H1 (cell line): Measurements from ENCODE around the gene DOK7. TPM values are rescaled to one million over a fixed set of nuclear protein-coding genes. Genes with fewer than 3 reads are reported as not detected.

Experiments
- CTCF ChIA-PET: fragments of 300-600 bp; sonication (Branson Sonifier 250); formaldehyde crosslinking; loops from one replicate; lab custom pipeline; 2021; ENCODE audit not compliant: partially characterized antibody; lab: Charles Lee
- POLR2A ChIA-PET: fragments of 300-600 bp; sonication (Branson Sonifier 250); formaldehyde crosslinking; loops from one replicate; lab custom pipeline; 2021; ENCODE audit warnings: inconsistent platforms; ENCODE audit not compliant: partially characterized antibody; lab: Charles Lee
- DNase-seq, 2 experiments: peaks; one replicate each; pipeline versions ENCODE4 v3.0.0 to v3.0.0-alpha.2; 2010 to 2022; ENCODE audit warnings: low spot score in 2 of 2, low read depth in 1 of 2, mixed read lengths in 1 of 2
- FAIRE-seq: peaks from 2 replicates; lab custom pipeline; 2011; peaks lifted over from hg19 to GRCh38; lab: Jason Lieb, UNC
- H2AFZ ChIP-seq: 2 replicates; pipeline ENCODE4 v1.8.1; 2012; ENCODE audit warnings: low read length, inconsistent platforms
- H2AK5ac ChIP-seq: 2 replicates; pipeline ENCODE4 v1.6.1; 2013; ENCODE audit warnings: low read depth, low read length
- H2BK120ac ChIP-seq: replicated peaks from 2 replicates; pipeline ENCODE3; 2013; ENCODE audit warnings: low read depth, low read length, inconsistent platforms
- H2BK12ac ChIP-seq: 2 replicates; pipeline ENCODE4 v1.6.1; 2013; ENCODE audit warnings: low read depth, low read length
- H2BK15ac ChIP-seq: 2 replicates; pipeline ENCODE4 v1.6.1; 2013; ENCODE audit warnings: low read length
- H2BK20ac ChIP-seq: 2 replicates; pipeline ENCODE4 v1.6.1; 2013; ENCODE audit warnings: low read length
- H2BK5ac ChIP-seq: 2 replicates; pipeline ENCODE4 v1.6.1; 2013; ENCODE audit warnings: low read depth, low read length
- H3K14ac ChIP-seq: 2 replicates; pipeline ENCODE4 v1.6.1; 2013; ENCODE audit warnings: inconsistent platforms; ENCODE audit not compliant: insufficient read length
- H3K18ac ChIP-seq: 2 replicates; pipeline ENCODE4 v1.6.1; 2013; ENCODE audit warnings: low read length; ENCODE audit errors: extremely low read depth
- H3K23ac ChIP-seq: 2 replicates; pipeline ENCODE4 v1.6.1; 2013; ENCODE audit warnings: inconsistent platforms; ENCODE audit not compliant: insufficient read length
- H3K23me2 ChIP-seq: 2 replicates; pipeline ENCODE4 v1.6.1; 2013; ENCODE audit warnings: low read depth, low read length
- H3K27ac ChIP-seq: 2 replicates; pipeline ENCODE4 v1.6.1; 2011; ENCODE audit warnings: low read depth, low read length, inconsistent platforms
- H3K27me3 ChIP-seq, 4 experiments: replicated peaks in 1 of 4; 1 replicate in 1 of 4; 2 replicates in 3 of 4; pipeline versions ENCODE4 v1.6.1 to v1.8.1; 2011 to 2013; ENCODE audit warnings: low read length in 3 of 4, mild to moderate bottlenecking in 3 of 4, inconsistent platforms in 2 of 4, mixed read lengths in 2 of 4, moderate library complexity in 1 of 4; ENCODE audit not compliant: control insufficient read depth in 3 of 4, insufficient read depth in 3 of 4; ENCODE audit errors: extremely low read depth in 1 of 4
- H3K36me3 ChIP-seq, 4 experiments: 2 replicates each; pipeline versions ENCODE4 v1.6.1 to v1.8.1; 2011 to 2013; ENCODE audit warnings: mild to moderate bottlenecking in 4 of 4, low read length in 3 of 4, moderate library complexity in 2 of 4, control low read depth in 1 of 4, inconsistent platforms in 1 of 4; ENCODE audit not compliant: insufficient read depth in 4 of 4, control insufficient read depth in 2 of 4
- H3K4ac ChIP-seq: replicated peaks from 2 replicates; pipeline ENCODE3; 2013; ENCODE audit warnings: low read length, low read depth, mixed read lengths, inconsistent platforms; ENCODE audit not compliant: insufficient read length
- H3K4me1 ChIP-seq, 4 experiments: replicated peaks in 1 of 4; 1 replicate in 1 of 4; 2 replicates in 3 of 4; pipeline versions ENCODE4 v1.6.1 to v1.8.1; 2011 to 2013; ENCODE audit warnings: low read length in 3 of 4, inconsistent platforms in 2 of 4, mixed read lengths in 1 of 4; ENCODE audit not compliant: insufficient read depth in 4 of 4, control insufficient read depth in 3 of 4
- H3K4me2 ChIP-seq, 2 experiments: 2 replicates each; pipeline versions ENCODE4 v1.6.1 to v1.8.1; 2011 to 2013; ENCODE audit warnings: low read depth in 2 of 2, low read length in 2 of 2, control low read depth in 1 of 2, inconsistent platforms in 1 of 2, mild to moderate bottlenecking in 1 of 2; ENCODE audit not compliant: insufficient read depth in 1 of 2
- H3K4me3 ChIP-seq, 4 experiments: fragments of 200-600, 300-600 bp in 1 of 4; sonication (generic), shearing (Covaris generic), sonication (Bioruptor Twin) in 1 of 4; 2 replicates each; pipeline versions ENCODE4 v1.5.1 to v1.8.1; 2011 to 2016; ENCODE audit warnings: low read length in 4 of 4, low read depth in 3 of 4, control low read depth in 2 of 4, inconsistent platforms in 2 of 4, mild to moderate bottlenecking in 2 of 4, mixed read lengths in 1 of 4, moderate library complexity in 1 of 4; ENCODE audit not compliant: insufficient read depth in 2 of 4; ENCODE audit errors: extremely low read depth in 1 of 4
- H3K56ac ChIP-seq: replicated peaks from 2 replicates; pipeline ENCODE3; 2013; ENCODE audit warnings: low read depth, mild to moderate bottlenecking, mixed read lengths, low read length, inconsistent platforms; ENCODE audit not compliant: insufficient read length
- H3K79me1 ChIP-seq: 2 replicates; pipeline ENCODE4 v1.6.1; 2013; ENCODE audit warnings: low read depth, low read length, control low read depth
- H3K79me2 ChIP-seq, 2 experiments: 2 replicates each; pipeline versions ENCODE4 v1.6.1 to v1.8.1; 2012 to 2013; ENCODE audit warnings: low read length in 2 of 2, mild to moderate bottlenecking in 2 of 2, inconsistent platforms in 1 of 2; ENCODE audit not compliant: insufficient read depth in 2 of 2, control insufficient read depth in 1 of 2
- H3K9ac ChIP-seq, 4 experiments: replicated peaks in 1 of 4; 1 replicate in 1 of 4; 2 replicates in 3 of 4; pipeline versions ENCODE4 v1.6.1 to v1.8.1; 2011 to 2013; ENCODE audit warnings: low read depth in 3 of 4, low read length in 3 of 4, control low read depth in 2 of 4, mild to moderate bottlenecking in 2 of 4, moderate library complexity in 2 of 4, inconsistent platforms in 1 of 4; ENCODE audit errors: extremely low read depth in 1 of 4
- H3K9me3 ChIP-seq, 2 experiments: 2 replicates each; pipeline versions ENCODE4 v1.6.1 to v1.8.1; 2012 to 2013; ENCODE audit warnings: mild to moderate bottlenecking in 2 of 2, moderate library complexity in 2 of 2, control low read depth in 1 of 2, inconsistent platforms in 1 of 2, low read depth in 1 of 2, low read length in 1 of 2, mixed read lengths in 1 of 2; ENCODE audit not compliant: insufficient read depth in 2 of 2
- H4K20me1 ChIP-seq, 2 experiments: replicated peaks in 1 of 2; 2 replicates each; pipeline versions ENCODE3 to v1.8.1; 2011 to 2013; ENCODE audit warnings: inconsistent platforms in 2 of 2, low read length in 2 of 2, mild to moderate bottlenecking in 1 of 2; ENCODE audit not compliant: insufficient read depth in 2 of 2, control insufficient read depth in 1 of 2
- H4K5ac ChIP-seq: 2 replicates; pipeline ENCODE4 v1.6.1; 2013; ENCODE audit warnings: low read length, low read depth, mixed read lengths, inconsistent platforms; ENCODE audit not compliant: insufficient read length
- H4K8ac ChIP-seq: 2 replicates; pipeline ENCODE4 v1.8.0; 2013; ENCODE audit warnings: mild to moderate bottlenecking, moderate library complexity, low read length, inconsistent platforms; ENCODE audit not compliant: insufficient read depth; ENCODE audit errors: extremely low read depth
- H4K91ac ChIP-seq: replicated peaks from 2 replicates; pipeline ENCODE3; 2013; ENCODE audit warnings: low read length, mixed read lengths, inconsistent platforms; ENCODE audit not compliant: insufficient read length
- ASH2L ChIP-seq: fragments of 200-600, 300-600 bp; sonication (generic); IDR thresholded peaks from one replicate; pipeline ENCODE4 v1.7.1; 2017; ENCODE audit warnings: low read length
- CHD2 ChIP-seq: IDR thresholded peaks from 2 replicates; pipeline ENCODE4 v1.6.1; 2012; ENCODE audit warnings: low read length, improper control_type of control experiment
- CREB1 ChIP-seq: IDR thresholded peaks from 2 replicates; pipeline ENCODE4 v1.6.1; 2012; ENCODE audit warnings: inconsistent platforms
- EP300 ChIP-seq, 2 experiments: IDR thresholded peaks; 1 replicate in 1 of 2; 2 replicates in 1 of 2; pipeline ENCODE4 v1.6.1; 2011 to 2012; ENCODE audit warnings: low read depth in 2 of 2, low read length in 2 of 2, mild to moderate bottlenecking in 2 of 2, borderline replicate concordance in 1 of 2, inconsistent platforms in 1 of 2, moderate library complexity in 1 of 2
- EZH2 ChIP-seq: fragments of 200-600 bp; sonication (generic); IDR thresholded peaks from 2 replicates; pipeline ENCODE4 v1.7.1; 2012; ENCODE audit warnings: low read depth, mild to moderate bottlenecking, moderate library complexity, low read length, inconsistent platforms; ENCODE audit not compliant: severe bottlenecking
- HDAC6 ChIP-seq: IDR thresholded peaks from one replicate; pipeline ENCODE4 v1.7.1; 2012; ENCODE audit warnings: low read depth, mild to moderate bottlenecking, inconsistent platforms, low read length, moderate library complexity
- TAF1 ChIP-seq: IDR thresholded peaks from 2 replicates; pipeline ENCODE4 v1.6.1; 2011; ENCODE audit warnings: mild to moderate bottlenecking, low read depth, low read length
- WGBS, 2 experiments: shearing (Covaris generic) in 1 of 2; methylation state at CpG; one replicate each; pipeline versions ENCODE4 v1.1.6 to v1.1.7; 2013 to 2015; ENCODE audit warnings: low lambda C conversion rate in 2 of 2, mixed read lengths in 2 of 2, inconsistent platforms in 1 of 2, low coverage in 1 of 2, missing lambda C conversion rate in 1 of 2; ENCODE audit not compliant: insufficient replicate concordance in 2 of 2, insufficient coverage in 1 of 2, insufficient read length in 1 of 2; ENCODE audit errors: extremely low coverage in 1 of 2, missing lambda C conversion rate in 1 of 2; 5-methylcytosine and 5-hydroxymethylcytosine counted together
- polyA plus RNA-seq, 7 experiments: library from polyadenylated mRNA; depleted of rRNA in 3 of 7; stranded (reverse) in 5 of 7; unstranded in 2 of 7; fragments of >200 nt in 5 of 7; fragments of 200-250 nt in 2 of 7; gene quantifications; 1 replicate in 5 of 7; 2 replicates in 1 of 7; 4 replicates in 1 of 7; pipeline versions ENCODE4 v1.2.1 to v1.2.3, GENCODE V29; 2011 to 2013; ENCODE audit warnings: missing spikeins in 2 of 7, mixed read lengths in 2 of 7
- total RNA-seq: library from RNA; stranded (reverse); fragmentation: NEBNext Ultra II Directional; extraction: Animal tissue kit (Norgen Biotek cat#: 25700); gene quantifications from 2 replicates; pipeline ENCODE4 v1.2.1, GENCODE V29; 2021
- TF ChIP-seq, protein P1 (sequence below): IDR thresholded peaks from 2 replicates; pipeline ENCODE4 v1.6.1; 2012; ENCODE audit warnings: inconsistent platforms

Gene DOK7
- total and polyA plus RNA-seq, 2 of the 8 experiments (the other 6 are each of a cell fraction or from before 2014, with no cell fraction given) = 0.32 TPM; not detected in 1

DNA sequence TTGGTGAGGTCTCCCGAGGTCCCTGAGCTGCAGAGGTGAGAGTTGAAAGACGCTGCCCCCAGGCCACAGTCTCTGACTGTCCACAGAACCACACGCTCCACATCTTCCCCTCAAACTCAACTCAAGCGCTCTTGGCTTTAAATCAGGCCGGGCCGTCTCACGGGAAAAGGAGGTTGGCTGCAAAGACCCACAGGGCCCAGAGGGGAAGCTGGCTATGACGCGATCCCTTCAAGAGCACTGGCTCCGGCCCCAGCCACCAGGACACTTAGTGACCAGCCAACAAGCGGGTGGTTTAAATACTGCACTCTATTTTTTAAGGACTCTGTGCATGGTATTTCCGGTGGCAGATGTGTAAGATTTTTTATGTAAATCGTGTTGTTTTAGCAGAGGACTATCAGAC is 49.2 kb downstream of the DOK7 start:
- no peak overlapping the region for H3K4ac ChIP-seq
- peaks cover 10 to 30% of the 10 kb centered on the region in 2 experiments for H4K20me1 ChIP-seq
- no peak overlapping the region for H2AK5ac ChIP-seq
- H3K4me1 ChIP-seq = 0 out of 7 replicates have a peak, but pooled peaks cover 0 to 2% (median under 1%) of the 10 kb centered on the region in 4 experiments
- H3K14ac ChIP-seq = no peak overlapping the region
- FAIRE-seq (no peak), DNase-seq (no peak)
- H3K27me3 ChIP-seq = no peaks in the 10 kb centered on the region
- TF ChIP-seq, protein P1, sequence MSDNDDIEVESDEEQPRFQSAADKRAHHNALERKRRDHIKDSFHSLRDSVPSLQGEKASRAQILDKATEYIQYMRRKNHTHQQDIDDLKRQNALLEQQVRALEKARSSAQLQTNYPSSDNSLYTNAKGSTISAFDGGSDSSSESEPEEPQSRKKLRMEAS = no peak
- TF ChIP-seq ASH2L (no peak), CREB1 (no peak), HDAC6 (no peak), TAF1 (no peak), CHD2 (no peak), EP300 (IDR thresholded peaks at IDR 0.05; ENCODE audit: borderline replicate concordance in 1 of 2, low read depth in 2 of 2, low read length in 2 of 2) (no peak), EZH2 (no peak)
- H2BK15ac ChIP-seq = no peak overlapping the region
- ChIA-PET CTCF (interaction anchor here (1.2 to 5.8 kb wide), 6 partner anchors 15 to 368 kb away, joined by 3 to 48 read pairs (median 19); no protein-coding TSS in a partner anchor), POLR2A (interaction anchor here (4.2 kb wide), 1 partner anchor 11 kb away, joined by 15 read pairs; no protein-coding TSS in a partner anchor)
- H3K9me3 ChIP-seq = no peaks in the 10 kb centered on the region
- no peak overlapping the region for H3K9ac ChIP-seq
- no peak overlapping the region for H3K4me3 ChIP-seq
- no peak overlapping the region for H2BK120ac ChIP-seq
- WGBS, 2 experiments = 93% methylated on average over 13 of the region's 13 CpGs; no CpG with 5 or more reads in 1 of the 2 experiments
- H2AFZ ChIP-seq = no peak overlapping the region
- H4K5ac ChIP-seq = no peak overlapping the region
- H3K36me3 ChIP-seq = peaks cover 15 to 62% (median 46%) of the 10 kb centered on the region in 4 experiments; a peak in 7 of 8 replicates
- no peak overlapping the region for H3K23ac ChIP-seq
- H3K18ac ChIP-seq = no peak overlapping the region
- H2BK5ac ChIP-seq = no peak overlapping the region
- no peak overlapping the region for H3K27ac ChIP-seq
- peaks cover 10% of the 10 kb centered on the region for H3K79me1 ChIP-seq
- H3K56ac ChIP-seq = no peak overlapping the region
- no peak overlapping the region for H2BK12ac ChIP-seq
- H4K8ac ChIP-seq = no peak overlapping the region
- no peaks in the 10 kb centered on the region for H3K79me2 ChIP-seq
- H4K91ac ChIP-seq = no peak overlapping the region
- H3K23me2 ChIP-seq = no peaks in the 10 kb centered on the region
- no peak overlapping the region for H3K4me2 ChIP-seq
- H2BK20ac ChIP-seq = no peak overlapping the region
